ENCODE measurements around the gene DAG1. TPM values are rescaled to one million over a fixed set of nuclear protein-coding genes. Genes with fewer than 3 reads are reported as not detected.

Gene DAG1
- polyA plus RNA-seq, 2 of the 4 experiments (the other 2 are of a cell fraction): 46.6 to 59.6 TPM

DNA sequence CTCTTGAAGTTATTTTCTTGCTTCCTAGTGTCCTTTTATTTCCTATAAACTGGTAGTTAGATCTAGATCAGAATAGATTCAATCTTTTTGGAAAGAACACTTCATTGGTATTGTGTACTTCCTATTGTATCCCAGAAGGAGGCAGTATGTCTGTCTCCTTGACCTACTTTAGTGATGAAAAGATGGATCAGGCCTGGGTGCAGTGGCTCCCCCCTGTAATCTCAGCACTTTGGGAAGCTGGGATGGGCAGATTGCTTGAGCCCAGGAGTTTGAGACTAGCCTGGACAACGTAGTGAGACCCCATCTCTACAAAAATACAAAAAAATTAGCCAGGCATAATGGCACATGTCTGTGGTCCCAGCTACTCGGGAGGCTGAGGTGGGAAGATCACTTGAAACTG, 96.2 kb downstream of the DAG1 start:
- no peaks in the 10 kb centered on the region for H3K4me1 ChIP-seq
- CTCF ChIA-PET: interaction anchor here (1.4 to 1.9 kb wide), 3 partner anchors 27 to 105 kb away, joined by 3 to 9 read pairs (median 7); no protein-coding TSS in a partner anchor
- TF ChIP-seq JUN (IDR thresholded peaks at IDR 0.05) (no peak), RAD21 (conservative IDR thresholded peaks at IDR 0.05 in 1 of 2, IDR thresholded peaks at IDR 0.05 in 1 of 2) (peak in 1 of 2 experiments; percentile 12; a peak in 1 of 5 replicates)
- TF ChIP-seq, protein P1, sequence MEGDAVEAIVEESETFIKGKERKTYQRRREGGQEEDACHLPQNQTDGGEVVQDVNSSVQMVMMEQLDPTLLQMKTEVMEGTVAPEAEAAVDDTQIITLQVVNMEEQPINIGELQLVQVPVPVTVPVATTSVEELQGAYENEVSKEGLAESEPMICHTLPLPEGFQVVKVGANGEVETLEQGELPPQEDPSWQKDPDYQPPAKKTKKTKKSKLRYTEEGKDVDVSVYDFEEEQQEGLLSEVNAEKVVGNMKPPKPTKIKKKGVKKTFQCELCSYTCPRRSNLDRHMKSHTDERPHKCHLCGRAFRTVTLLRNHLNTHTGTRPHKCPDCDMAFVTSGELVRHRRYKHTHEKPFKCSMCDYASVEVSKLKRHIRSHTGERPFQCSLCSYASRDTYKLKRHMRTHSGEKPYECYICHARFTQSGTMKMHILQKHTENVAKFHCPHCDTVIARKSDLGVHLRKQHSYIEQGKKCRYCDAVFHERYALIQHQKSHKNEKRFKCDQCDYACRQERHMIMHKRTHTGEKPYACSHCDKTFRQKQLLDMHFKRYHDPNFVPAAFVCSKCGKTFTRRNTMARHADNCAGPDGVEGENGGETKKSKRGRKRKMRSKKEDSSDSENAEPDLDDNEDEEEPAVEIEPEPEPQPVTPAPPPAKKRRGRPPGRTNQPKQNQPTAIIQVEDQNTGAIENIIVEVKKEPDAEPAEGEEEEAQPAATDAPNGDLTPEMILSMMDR (IDR thresholded peaks at IDR 0.05): peak; percentile 26; the same call in 2 of the 3 replicates
- H3K9me3 ChIP-seq: no peaks in the 10 kb centered on the region
- H3K4me2 ChIP-seq: no peak overlapping the region
- no peak overlapping the region for H3K4me3 ChIP-seq
- DNase-seq (ENCODE audit: low read depth in 1 of 2, low spot score in 1 of 2) (peak in 1 of 2 experiments; percentile 6), ATAC-seq (no peak), FAIRE-seq (no peak)
- no peak overlapping the region for H3K27ac ChIP-seq
- 55% methylated on average over 2 of the region's 2 CpGs for whole genome bisulfite sequencing (ENCODE audit: missing lambda C conversion rate)
- POLR2A ChIA-PET: interaction anchor here (0.6 kb wide), 1 partner anchor 555 kb away, joined by 3 read pairs; no protein-coding TSS in a partner anchor

DNA sequence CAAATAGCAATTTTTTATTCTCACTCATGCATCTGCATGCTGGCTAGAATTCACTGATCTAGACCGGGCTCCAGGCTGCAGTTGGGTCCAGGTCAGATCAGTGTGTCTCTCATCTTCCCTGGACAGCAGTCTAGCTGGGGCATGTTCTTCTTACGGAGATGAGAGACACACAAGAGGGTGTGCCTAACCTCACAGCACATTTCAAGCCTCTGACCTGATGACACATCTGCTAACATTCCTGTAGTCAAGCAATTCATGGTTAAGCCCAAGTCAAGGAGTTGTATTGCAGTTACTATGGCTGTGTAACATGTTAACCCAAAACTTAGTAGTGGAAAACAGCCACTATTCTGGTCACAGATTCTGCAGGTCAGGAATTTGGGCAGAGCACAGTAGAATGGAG, 97.3 kb downstream of the DAG1 start:
- whole genome bisulfite sequencing (ENCODE audit: missing lambda C conversion rate): 35% methylated on average over 2 of the region's 2 CpGs
- H3K27ac ChIP-seq: no peak overlapping the region
- H3K9me3 ChIP-seq: no peaks in the 10 kb centered on the region
- ChIA-PET CTCF (interaction anchor here (1.4 to 1.9 kb wide), 3 partner anchors 28 to 104 kb away, joined by 3 to 9 read pairs (median 7); no protein-coding TSS in a partner anchor), POLR2A (no interaction called here)
- H3K4me3 ChIP-seq: no peak overlapping the region
- DNase-seq (ENCODE audit: low read depth in 1 of 2, low spot score in 1 of 2) (no peak), FAIRE-seq (no peak), ATAC-seq (no peak)
- H3K4me2 ChIP-seq: no peak overlapping the region
- no peaks in the 10 kb centered on the region for H3K4me1 ChIP-seq
- no peak for TF ChIP-seq MYC (IDR thresholded peaks at IDR 0.05; ENCODE audit: borderline replicate concordance, low read length)
- TF ChIP-seq JUNB (IDR thresholded peaks at IDR 0.05): no peak
- TF ChIP-seq ZNF302 (CRISPR knock-in tag; IDR thresholded peaks at IDR 0.05): no peak
- TF ChIP-seq CBX2 (IDR thresholded peaks at IDR 0.05; ENCODE audit: borderline replicate concordance, low read depth): no peak
- TF ChIP-seq FOSB (CRISPR knock-in tag; IDR thresholded peaks at IDR 0.05): no peak
- no peak for TF ChIP-seq RCOR1 (IDR thresholded peaks at IDR 0.05; ENCODE audit: low read depth, low read length)
- TF ChIP-seq NFE2L2 (conservative IDR thresholded peaks at IDR 0.05; ENCODE audit: low read length): no peak
- no peak for TF ChIP-seq HEYL (CRISPR knock-in tag; IDR thresholded peaks at IDR 0.05)
- no peak for TF ChIP-seq RAD21 (conservative IDR thresholded peaks at IDR 0.05 in 1 of 2, IDR thresholded peaks at IDR 0.05 in 1 of 2)
- no peak for TF ChIP-seq RFX5 (IDR thresholded peaks at IDR 0.05)
- no peak for TF ChIP-seq HOXA7 (CRISPR knock-in tag; IDR thresholded peaks at IDR 0.05)
- TF ChIP-seq, protein P1 (IDR thresholded peaks at IDR 0.05): no peak
- no peak for TF ChIP-seq KDM1A (IDR thresholded peaks at IDR 0.05; ENCODE audit: low read depth)
- no peak for TF ChIP-seq KDM5A (IDR thresholded peaks at IDR 0.05)

DNA sequence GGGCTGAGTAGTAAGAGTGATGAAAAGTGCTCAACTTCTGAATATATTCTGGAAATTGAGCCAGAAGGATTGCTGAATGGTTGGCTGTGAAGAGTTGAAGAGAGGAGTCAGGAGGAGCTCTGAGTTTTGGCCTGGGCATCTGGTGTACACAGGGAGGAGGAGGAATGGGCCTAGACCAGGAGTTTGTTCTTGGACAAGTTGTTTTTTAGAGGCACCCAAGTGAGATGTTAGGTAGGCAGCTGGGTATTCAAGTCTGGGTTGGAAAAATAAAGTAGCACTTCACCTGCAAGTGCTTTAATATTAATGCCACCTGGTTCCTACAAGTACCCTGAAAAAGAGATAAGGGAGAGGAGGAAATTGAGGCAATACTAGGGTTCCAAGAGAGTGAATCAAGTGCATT, 98.9 kb downstream of the DAG1 start:
- CTCF ChIA-PET: interaction anchor here (0.6 to 1.4 kb wide), 2 partner anchors 102 to 506 kb away, joined by 3 read pairs; no protein-coding TSS in a partner anchor
- no peak overlapping the region for H3K4me3 ChIP-seq
- no peak overlapping the region for H3K4me2 ChIP-seq
- no peak overlapping the region for H3K27ac ChIP-seq
- no peak for DNase-seq (ENCODE audit: low read depth in 1 of 2, low spot score in 1 of 2)
- no peaks in the 10 kb centered on the region for H3K9me3 ChIP-seq
- no peak for ATAC-seq
- FAIRE-seq: no peak
- H3K4me1 ChIP-seq: no peaks in the 10 kb centered on the region
- TF ChIP-seq NPAS2 (CRISPR knock-in tag; IDR thresholded peaks at IDR 0.05; ENCODE audit: borderline replicate concordance) (no peak), HOXA7 (CRISPR knock-in tag; IDR thresholded peaks at IDR 0.05) (no peak), ZC3H11A (IDR thresholded peaks at IDR 0.05) (no peak), NFE2L2 (conservative IDR thresholded peaks at IDR 0.05; ENCODE audit: low read length) (no peak), POLR2A (IDR thresholded peaks at IDR 0.05; ENCODE audit: low read length) (no peak), KDM5A (IDR thresholded peaks at IDR 0.05) (no peak), ESRRA (IDR thresholded peaks at IDR 0.05; ENCODE audit: borderline replicate concordance, low read length) (no peak), HOXB5 (CRISPR knock-in tag; IDR thresholded peaks at IDR 0.05) (no peak), HEYL (CRISPR knock-in tag; IDR thresholded peaks at IDR 0.05) (no peak), RCOR1 (IDR thresholded peaks at IDR 0.05; ENCODE audit: low read depth, low read length) (no peak), KDM1A (IDR thresholded peaks at IDR 0.05; ENCODE audit: low read depth) (no peak), JUN (IDR thresholded peaks at IDR 0.05) (no peak)
- TF ChIP-seq, protein P2, sequence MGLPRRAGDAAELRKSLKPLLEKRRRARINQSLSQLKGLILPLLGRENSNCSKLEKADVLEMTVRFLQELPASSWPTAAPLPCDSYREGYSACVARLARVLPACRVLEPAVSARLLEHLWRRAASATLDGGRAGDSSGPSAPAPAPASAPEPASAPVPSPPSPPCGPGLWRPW (IDR thresholded peaks at IDR 0.05): no peak
- TF ChIP-seq, protein P3, sequence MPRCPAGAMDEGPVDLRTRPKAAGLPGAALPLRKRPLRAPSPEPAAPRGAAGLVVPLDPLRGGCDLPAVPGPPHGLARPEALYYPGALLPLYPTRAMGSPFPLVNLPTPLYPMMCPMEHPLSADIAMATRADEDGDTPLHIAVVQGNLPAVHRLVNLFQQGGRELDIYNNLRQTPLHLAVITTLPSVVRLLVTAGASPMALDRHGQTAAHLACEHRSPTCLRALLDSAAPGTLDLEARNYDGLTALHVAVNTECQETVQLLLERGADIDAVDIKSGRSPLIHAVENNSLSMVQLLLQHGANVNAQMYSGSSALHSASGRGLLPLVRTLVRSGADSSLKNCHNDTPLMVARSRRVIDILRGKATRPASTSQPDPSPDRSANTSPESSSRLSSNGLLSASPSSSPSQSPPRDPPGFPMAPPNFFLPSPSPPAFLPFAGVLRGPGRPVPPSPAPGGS (IDR thresholded peaks at IDR 0.05): no peak
- TF ChIP-seq, protein P1 (IDR thresholded peaks at IDR 0.05): no peak
- TF ChIP-seq, protein P4, sequence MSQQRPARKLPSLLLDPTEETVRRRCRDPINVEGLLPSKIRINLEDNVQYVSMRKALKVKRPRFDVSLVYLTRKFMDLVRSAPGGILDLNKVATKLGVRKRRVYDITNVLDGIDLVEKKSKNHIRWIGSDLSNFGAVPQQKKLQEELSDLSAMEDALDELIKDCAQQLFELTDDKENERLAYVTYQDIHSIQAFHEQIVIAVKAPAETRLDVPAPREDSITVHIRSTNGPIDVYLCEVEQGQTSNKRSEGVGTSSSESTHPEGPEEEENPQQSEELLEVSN (IDR thresholded peaks at IDR 0.05; ENCODE audit: borderline replicate concordance, low read depth): no peak
- POLR2A ChIA-PET: no interaction called here

Data from A549 (cell line).